Right atrium auricular region (tissue), 2 donors: ENCODE data around the gene WWOX. TPM values are rescaled to one million over a fixed set of nuclear protein-coding genes. Genes with fewer than 3 reads are reported as not detected.

ENCODE experiments used
- DNase-seq: peaks from one replicate; pipeline ENCODE4 v3.0.0-alpha.2; 2019; ENCODE audit warnings: low spot score
- H3K27ac ChIP-seq, 2 donors: fragments of 200-600 bp; sonication (generic); 1 replicate in 1 of 2; 2 replicates in 1 of 2; pipeline ENCODE4 v1.5.1; 2016 to 2019
- H3K27me3 ChIP-seq, 2 donors: fragments of 200-600 bp; sonication (generic); one replicate each; pipeline versions ENCODE4 v1.5.1 to v1.6.0; 2017 to 2019
- H3K36me3 ChIP-seq: fragments of 200-600 bp; sonication (generic); one replicate; pipeline ENCODE4 v1.5.1; 2016
- H3K4me1 ChIP-seq, 2 donors: fragments of 200-600 bp; sonication (generic); one replicate each; pipeline versions ENCODE4 v1.5.1 to v1.6.0; 2017 to 2019
- H3K4me3 ChIP-seq, 2 donors: fragments of 200-600 bp; sonication (generic); 1 replicate in 1 of 2; 2 replicates in 1 of 2; pipeline ENCODE4 v1.5.1; 2017 to 2019; ENCODE audit warnings: mild to moderate bottlenecking in 1 of 2, moderate library complexity in 1 of 2
- H3K9me3 ChIP-seq, 2 donors: fragments of 200-600 bp; sonication (generic); one replicate each; pipeline ENCODE4 v1.5.1; 2019
- total RNA-seq, 2 donors: library from RNA; depleted of rRNA; stranded (reverse); fragments of >200 nt; gene quantifications; one replicate each; pipeline ENCODE4 v1.1.0, GENCODE V29; 2016
- TF ChIP-seq, protein P1 (sequence below), 2 donors: fragments of 200-600 bp; sonication (generic); IDR thresholded peaks; one replicate each; pipeline ENCODE4 v1.5.1; 2019; ENCODE audit warnings: antibody characterized with exemption in 2 of 2

WWOX gene
- total RNA-seq, 2 donors from 2014 or later = 14.8 to 20.8 TPM

DNA sequence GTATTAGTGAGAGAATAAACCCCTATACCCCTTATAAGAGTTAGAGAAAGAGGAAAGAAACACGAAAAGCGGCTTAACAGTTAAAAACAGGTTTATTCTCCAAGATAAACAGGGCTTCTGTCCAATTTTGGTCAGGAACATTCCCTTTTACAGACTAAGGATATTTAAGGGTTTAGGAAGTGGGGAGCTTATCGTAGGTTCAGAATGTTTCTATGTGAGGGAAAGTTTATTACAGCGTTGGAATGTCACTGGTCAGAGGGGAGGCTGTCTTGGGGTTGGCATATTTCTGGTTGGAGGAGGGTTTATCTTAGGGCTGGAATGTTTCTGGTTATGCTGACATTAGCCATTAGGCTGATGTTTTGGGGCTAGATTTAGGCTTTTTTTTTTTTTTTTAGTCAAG lies 34.1 kb upstream of the WWOX start:
- no peaks in the 10 kb centered on the region for H3K27me3 ChIP-seq
- H3K27ac ChIP-seq = no peak overlapping the region
- no peak overlapping the region for H3K4me3 ChIP-seq
- no peak for DNase-seq
- H3K9me3 ChIP-seq = no peaks in the 10 kb centered on the region
- H3K4me1 ChIP-seq = no peaks in the 10 kb centered on the region
- no peaks in the 10 kb centered on the region for H3K36me3 ChIP-seq
- TF ChIP-seq, protein P1, sequence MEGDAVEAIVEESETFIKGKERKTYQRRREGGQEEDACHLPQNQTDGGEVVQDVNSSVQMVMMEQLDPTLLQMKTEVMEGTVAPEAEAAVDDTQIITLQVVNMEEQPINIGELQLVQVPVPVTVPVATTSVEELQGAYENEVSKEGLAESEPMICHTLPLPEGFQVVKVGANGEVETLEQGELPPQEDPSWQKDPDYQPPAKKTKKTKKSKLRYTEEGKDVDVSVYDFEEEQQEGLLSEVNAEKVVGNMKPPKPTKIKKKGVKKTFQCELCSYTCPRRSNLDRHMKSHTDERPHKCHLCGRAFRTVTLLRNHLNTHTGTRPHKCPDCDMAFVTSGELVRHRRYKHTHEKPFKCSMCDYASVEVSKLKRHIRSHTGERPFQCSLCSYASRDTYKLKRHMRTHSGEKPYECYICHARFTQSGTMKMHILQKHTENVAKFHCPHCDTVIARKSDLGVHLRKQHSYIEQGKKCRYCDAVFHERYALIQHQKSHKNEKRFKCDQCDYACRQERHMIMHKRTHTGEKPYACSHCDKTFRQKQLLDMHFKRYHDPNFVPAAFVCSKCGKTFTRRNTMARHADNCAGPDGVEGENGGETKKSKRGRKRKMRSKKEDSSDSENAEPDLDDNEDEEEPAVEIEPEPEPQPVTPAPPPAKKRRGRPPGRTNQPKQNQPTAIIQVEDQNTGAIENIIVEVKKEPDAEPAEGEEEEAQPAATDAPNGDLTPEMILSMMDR (IDR thresholded peaks at IDR 0.05) = no peak

- H3K9me3 ChIP-seq = no peaks in the 10 kb centered on the region
- TF ChIP-seq, protein P1 (IDR thresholded peaks at IDR 0.05) = no peak
- no peak for DNase-seq
- no peaks in the 10 kb centered on the region for H3K36me3 ChIP-seq
- no peaks in the 10 kb centered on the region for H3K27me3 ChIP-seq
- H3K4me1 ChIP-seq = no peaks in the 10 kb centered on the region
- H3K27ac ChIP-seq = no peak overlapping the region
- H3K4me3 ChIP-seq = no peak overlapping the region
These were observed 29.5 kb upstream of the WWOX start for GRCh38 chr16:78069913-78070312.

- Histone ChIP-seq H3K36me3 (no peaks in the 10 kb centered on the region), H3K27ac (no peak overlapping the region), H3K9me3 (no peaks in the 10 kb centered on the region), H3K4me3 (no peak overlapping the region), H3K4me1 (no peaks in the 10 kb centered on the region), H3K27me3 (no peaks in the 10 kb centered on the region)
- TF ChIP-seq, protein P1 (IDR thresholded peaks at IDR 0.05) = no peak
- no peak for DNase-seq
These were observed 27.2 kb upstream of the WWOX start for GRCh38 chr16:78072275-78072674.

DNA sequence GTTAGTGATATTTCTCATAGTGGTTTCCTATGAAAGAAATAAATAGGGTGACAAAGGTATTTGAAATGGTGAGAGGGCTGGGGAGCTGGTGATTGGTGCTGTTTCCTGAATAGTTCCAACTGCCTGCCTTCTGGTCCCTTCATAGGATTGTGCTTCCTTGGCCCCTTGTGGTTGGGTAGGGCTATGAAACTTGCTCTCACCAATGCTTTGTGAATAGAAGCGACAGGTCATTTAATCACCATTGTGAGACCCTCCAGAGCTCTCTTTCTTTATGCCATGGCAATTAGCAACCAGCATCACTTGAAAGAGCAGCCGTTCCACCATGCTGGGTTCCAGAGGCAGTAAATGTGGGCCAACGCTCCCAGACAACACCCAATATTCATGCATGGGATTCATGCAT lies 23.7 kb upstream of the WWOX start:
- no peaks in the 10 kb centered on the region for H3K27me3 ChIP-seq
- TF ChIP-seq, protein P1 (IDR thresholded peaks at IDR 0.05) = no peak
- no peak overlapping the region for H3K4me3 ChIP-seq
- no peak for DNase-seq
- H3K9me3 ChIP-seq = no peaks in the 10 kb centered on the region
- H3K27ac ChIP-seq = no peak overlapping the region
- H3K4me1 ChIP-seq = no peaks in the 10 kb centered on the region
- no peaks in the 10 kb centered on the region for H3K36me3 ChIP-seq

- Histone ChIP-seq H3K4me3 (no peak overlapping the region), H3K27ac (no peak overlapping the region), H3K9me3 (no peaks in the 10 kb centered on the region), H3K27me3 (no peaks in the 10 kb centered on the region), H3K4me1 (no peaks in the 10 kb centered on the region), H3K36me3 (no peaks in the 10 kb centered on the region)
- TF ChIP-seq, protein P1 (IDR thresholded peaks at IDR 0.05) = no peak
- no peak for DNase-seq
These were observed 18.1 kb upstream of the WWOX start for GRCh38 chr16:78081341-78081740.

GRCh38 chr16:78091419-78091818 lies 8.0 kb upstream of the WWOX start:
- Histone ChIP-seq H3K27ac (no peak overlapping the region), H3K36me3 (no peaks in the 10 kb centered on the region), H3K27me3 (no peaks in the 10 kb centered on the region), H3K9me3 (no peaks in the 10 kb centered on the region), H3K4me3 (no peak overlapping the region), H3K4me1 (no peaks in the 10 kb centered on the region)
- TF ChIP-seq, protein P1 (IDR thresholded peaks at IDR 0.05) = no peak
- DNase-seq = no peak
